Smooth muscle cell (in vitro differentiated cells): ENCODE data around the gene ACAP1. TPM values are rescaled to one million over a fixed set of nuclear protein-coding genes. Genes with fewer than 3 reads are reported as not detected.

Source experiments
- DNase-seq: peaks from one replicate; lab custom pipeline; 2025; ENCODE audit not compliant: unreplicated experiment; lab: John Stamatoyannopoulos, UW
- H2AFZ ChIP-seq: fragments of 200-600 bp; sonication (generic); 2 replicates; pipeline ENCODE4 v1.6.0; 2016; ENCODE audit warnings: antibody characterized with exemption, low read depth, mild to moderate bottlenecking
- H3F3A ChIP-seq: fragments of 200-600 bp; sonication (generic); 2 replicates; pipeline ENCODE4 v1.6.0; 2017; ENCODE audit warnings: antibody characterized with exemption, low read depth
- H3K27ac ChIP-seq: fragments of 200-600 bp; sonication (generic); 2 replicates; pipeline ENCODE4 v1.5.1; 2016; ENCODE audit warnings: low read depth, mild to moderate bottlenecking
- H3K27me3 ChIP-seq: fragments of 200-600 bp; sonication (generic); 2 replicates; pipeline ENCODE4 v1.6.1; 2016; ENCODE audit warnings: low read depth, mild to moderate bottlenecking
- H3K36me3 ChIP-seq: fragments of 200-600 bp; sonication (generic); 2 replicates; pipeline ENCODE4 v1.5.1; 2016; ENCODE audit warnings: low read depth
- H3K4me1 ChIP-seq: fragments of 200-600 bp; sonication (generic); 2 replicates; pipeline ENCODE4 v1.5.1; 2016; ENCODE audit warnings: low read depth
- H3K4me2 ChIP-seq: fragments of 200-600 bp; sonication (generic); 2 replicates; pipeline ENCODE4 v1.6.0; 2016; ENCODE audit warnings: mild to moderate bottlenecking
- H3K4me3 ChIP-seq: fragments of 200-600 bp; sonication (generic); 2 replicates; pipeline ENCODE4 v1.5.1; 2016; ENCODE audit warnings: mild to moderate bottlenecking
- H3K79me2 ChIP-seq: fragments of 200-600 bp; sonication (generic); 2 replicates; pipeline ENCODE4 v1.6.0; 2016; ENCODE audit warnings: low read depth, mild to moderate bottlenecking
- H3K9ac ChIP-seq: fragments of 200-600 bp; sonication (generic); 2 replicates; pipeline ENCODE4 v1.6.0; 2016; ENCODE audit warnings: low read depth
- H3K9me3 ChIP-seq: fragments of 200-600 bp; sonication (generic); replicated peaks from 2 replicates; pipeline ENCODE4 v1.5.1; 2016; ENCODE audit warnings: low read depth
- H4K20me1 ChIP-seq: fragments of 200-600 bp; sonication (generic); 2 replicates; pipeline ENCODE4 v1.6.0; 2016; ENCODE audit warnings: low read depth
- CTCF ChIP-seq: fragments of 200-600 bp; sonication (generic); IDR thresholded peaks from 2 replicates; pipeline ENCODE4 v1.5.1; 2017; ENCODE audit warnings: borderline replicate concordance, mild to moderate bottlenecking, antibody characterized with exemption; ENCODE audit not compliant: insufficient read depth, poor library complexity, severe bottlenecking
- WGBS: methylation state at CpG from one replicate; pipeline ENCODE4 v1.1.7; 2016; ENCODE audit warnings: low lambda C conversion rate; 5-methylcytosine and 5-hydroxymethylcytosine counted together
- polyA plus RNA-seq: library from polyadenylated mRNA; unstranded; fragments of >200 nt; fragmentation: Nextera tagmentation; extraction: Ambion mirVana; gene quantifications from 2 replicates; pipeline ENCODE4 v1.2.1, GENCODE V29; 2016
- small RNA-seq: library from RNA; depleted of rRNA; stranded (forward); fragments of <200 nt; gene quantifications from one replicate; pipeline ENCODE3, GENCODE V24; 2014
- total RNA-seq: library from RNA; depleted of rRNA; stranded (reverse); fragments of >200 nt; gene quantifications from 2 replicates; pipeline ENCODE4 v1.2.3, GENCODE V29; 2014

The ACAP1 gene
- total and polyA plus RNA-seq, 2 experiments from 2014 or later = 15.2 to 31.6 TPM

DNA sequence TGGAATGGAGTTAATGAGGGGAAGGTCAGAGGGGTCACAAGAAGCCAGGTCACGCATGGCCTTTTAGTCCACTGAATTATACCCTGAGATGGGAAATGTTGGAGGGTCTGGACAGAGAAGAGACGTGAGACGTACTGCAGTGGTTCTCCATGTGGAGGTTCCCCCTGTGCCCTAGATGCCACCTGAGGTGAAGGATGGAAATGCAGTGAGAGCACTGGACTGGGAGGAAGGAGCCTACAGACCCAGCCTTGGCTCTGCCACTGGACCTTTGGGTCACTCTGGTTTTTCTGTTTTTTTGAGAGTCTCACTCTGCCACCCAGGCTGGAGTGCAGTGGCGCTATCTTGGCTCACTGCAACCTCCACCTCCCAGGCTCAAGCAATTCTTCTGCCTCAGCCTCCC is 59.8 kb downstream of the ACAP1 start:
- Histone ChIP-seq H3K27me3 (no peaks in the 10 kb centered on the region), H2AFZ (no peak overlapping the region), H4K20me1 (peaks cover 3% of the 10 kb centered on the region), H3K9ac (no peak overlapping the region), H3K4me3 (no peak overlapping the region), H3K27ac (no peak overlapping the region), H3K36me3 (no peaks in the 10 kb centered on the region), H3K4me2 (no peak overlapping the region), H3K9me3 (no peaks in the 10 kb centered on the region), H3K4me1 (peaks cover 9% of the 10 kb centered on the region), H3F3A (peaks cover 4% of the 10 kb centered on the region), H3K79me2 (no peaks in the 10 kb centered on the region)
- TF ChIP-seq CTCF = no peak
- DNase-seq = no peak
- WGBS = 96% methylated on average over 4 of the region's 4 CpGs

DNA sequence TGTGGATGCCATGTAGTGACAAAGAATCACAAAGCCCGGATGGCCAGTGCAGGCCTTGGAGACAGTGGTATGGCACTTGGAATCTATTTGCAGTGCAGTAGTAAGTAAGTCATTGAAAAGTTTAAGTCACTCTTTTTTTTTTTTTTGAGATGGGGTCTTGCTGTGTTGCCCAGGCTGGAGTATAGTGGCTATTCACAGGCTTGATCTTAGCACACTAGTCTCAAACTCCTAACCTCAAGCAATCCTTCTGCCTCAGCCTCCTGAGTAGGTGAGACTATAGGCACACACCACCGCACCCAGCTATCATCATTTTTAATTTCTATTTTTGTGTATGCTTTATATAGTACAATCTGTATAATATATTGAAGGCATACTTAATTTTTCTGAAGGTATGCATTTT is 62.3 kb downstream of the ACAP1 start:
- TF ChIP-seq CTCF = no peak
- H3K27me3 ChIP-seq = no peaks in the 10 kb centered on the region
- no peak overlapping the region for H3K4me2 ChIP-seq
- peaks cover 12% of the 10 kb centered on the region for H3K79me2 ChIP-seq
- no peak overlapping the region for H2AFZ ChIP-seq
- peaks cover 8% of the 10 kb centered on the region for H3F3A ChIP-seq
- DNase-seq = no peak
- no peaks in the 10 kb centered on the region for H3K9me3 ChIP-seq
- no peak overlapping the region for H3K4me3 ChIP-seq
- H3K9ac ChIP-seq = no peak overlapping the region
- H4K20me1 ChIP-seq = no peaks in the 10 kb centered on the region
- no peak overlapping the region for H3K27ac ChIP-seq
- WGBS = 89% methylated on average over 2 of the region's 2 CpGs
- H3K36me3 ChIP-seq = no peaks in the 10 kb centered on the region
- H3K4me1 ChIP-seq = peaks cover 13% of the 10 kb centered on the region

Small RNA genes within 50 kb of the gene (small RNA-seq; reads per million reads assigned to genes)
- gene AC026954.2 = not detected

Other genes starting within 250 kb of the ACAP1 start
Only the 30 nearest of the 35 such genes appear.
- 1.2 and 3.6 TPM in 2 replicates for gene ASGR1, start 157.2 kb upstream of the ACAP1 start, total RNA-seq
- 4.2 and 11.0 TPM in 2 replicates for gene ASGR1, start 157.2 kb upstream of the ACAP1 start, polyA plus RNA-seq
- gene DLG4, start 116.7 kb upstream of the ACAP1 start, total RNA-seq = 9.4 and 12.3 TPM in 2 replicates
- gene DLG4, start 116.7 kb upstream of the ACAP1 start, polyA plus RNA-seq = 2.3 and 4.2 TPM in 2 replicates
- gene ACADVL, start 116.6 kb upstream of the ACAP1 start, total RNA-seq = 136 and 185 TPM in 2 replicates
- 331 and 541 TPM in 2 replicates for gene ACADVL, start 116.6 kb upstream of the ACAP1 start, polyA plus RNA-seq
- 26.1 and 31.8 TPM in 2 replicates for gene DVL2, start 102.0 kb upstream of the ACAP1 start, total RNA-seq
- 46.7 and 49.6 TPM in 2 replicates for gene DVL2, start 102.0 kb upstream of the ACAP1 start, polyA plus RNA-seq
- 41.6 and 48.5 TPM in 2 replicates for gene PHF23, start 97.1 kb upstream of the ACAP1 start, total RNA-seq
- gene PHF23, start 97.1 kb upstream of the ACAP1 start, polyA plus RNA-seq = 33.8 and 46.5 TPM in 2 replicates
- gene GABARAP, start 94.1 kb upstream of the ACAP1 start, total RNA-seq = 305 and 363 TPM in 2 replicates
- 725 and 735 TPM in 2 replicates for gene GABARAP, start 94.1 kb upstream of the ACAP1 start, polyA plus RNA-seq
- 46.3 and 57.5 TPM in 2 replicates for gene CTDNEP1, start 84.8 kb upstream of the ACAP1 start, total RNA-seq
- 88.4 and 96.2 TPM in 2 replicates for gene CTDNEP1, start 84.8 kb upstream of the ACAP1 start, polyA plus RNA-seq
- 17.3 and 18.7 TPM in 2 replicates for gene ELP5, start 84.3 kb upstream of the ACAP1 start, total RNA-seq
- 41.3 and 42.4 TPM in 2 replicates for gene ELP5, start 84.3 kb upstream of the ACAP1 start, polyA plus RNA-seq
- 26.7 and 33.7 TPM in 2 replicates for gene CLDN7, start 74.1 kb upstream of the ACAP1 start, total RNA-seq
- gene CLDN7, start 74.1 kb upstream of the ACAP1 start, polyA plus RNA-seq = 25.2 and 102 TPM in 2 replicates
- gene SLC2A4, start 54.8 kb upstream of the ACAP1 start, total RNA-seq = 0.18 TPM in 1 of 2 replicates, not detected in the other
- gene SLC2A4, start 54.8 kb upstream of the ACAP1 start, polyA plus RNA-seq = 0.11 TPM in 1 of 2 replicates, not detected in the other
- gene YBX2, start 41.9 kb upstream of the ACAP1 start, total RNA-seq = 0.09 and 1.3 TPM in 2 replicates
- 0.58 and 1.1 TPM in 2 replicates for gene YBX2, start 41.9 kb upstream of the ACAP1 start, polyA plus RNA-seq
- 260 and 323 TPM in 2 replicates for gene EIF5A, start 28.9 kb upstream of the ACAP1 start, total RNA-seq
- 797 and 860 TPM in 2 replicates for gene EIF5A, start 28.9 kb upstream of the ACAP1 start, polyA plus RNA-seq
- 35.2 and 40.3 TPM in 2 replicates for gene GPS2, start 21.2 kb upstream of the ACAP1 start, total RNA-seq
- gene GPS2, start 21.2 kb upstream of the ACAP1 start, polyA plus RNA-seq = 77.0 and 95.5 TPM in 2 replicates
- 8.6 and 23.8 TPM in 2 replicates for gene NEURL4, start 7.2 kb upstream of the ACAP1 start, total RNA-seq
- 5.1 and 9.2 TPM in 2 replicates for gene NEURL4, start 7.2 kb upstream of the ACAP1 start, polyA plus RNA-seq
- gene KCTD11, start 15.6 kb downstream of the ACAP1 start, total RNA-seq = 34.7 and 37.2 TPM in 2 replicates
- 33.8 and 52.3 TPM in 2 replicates for gene KCTD11, start 15.6 kb downstream of the ACAP1 start, polyA plus RNA-seq
- 0.49 TPM in 1 of 2 replicates, not detected in the other for gene TMEM95, start 18.6 kb downstream of the ACAP1 start, total RNA-seq
- gene TMEM95, start 18.6 kb downstream of the ACAP1 start, polyA plus RNA-seq = 0.34 TPM in 1 of 2 replicates, not detected in the other
- 4.5 and 6.3 TPM in 2 replicates for gene TNK1, start 44.6 kb downstream of the ACAP1 start, total RNA-seq
- gene TNK1, start 44.6 kb downstream of the ACAP1 start, polyA plus RNA-seq = 3.6 and 13.5 TPM in 2 replicates
- gene PLSCR3, start 58.0 kb downstream of the ACAP1 start, total RNA-seq = 29.3 and 34.7 TPM in 2 replicates
- gene PLSCR3, start 58.0 kb downstream of the ACAP1 start, polyA plus RNA-seq = 110 and 122 TPM in 2 replicates
- 75.6 and 133 TPM in 2 replicates for gene TMEM256, start 67.6 kb downstream of the ACAP1 start, total RNA-seq
- 87.9 and 90.6 TPM in 2 replicates for gene TMEM256, start 67.6 kb downstream of the ACAP1 start, polyA plus RNA-seq
- 15.1 and 20.9 TPM in 2 replicates for gene NLGN2, start 71.3 kb downstream of the ACAP1 start, total RNA-seq
- gene NLGN2, start 71.3 kb downstream of the ACAP1 start, polyA plus RNA-seq = 10.8 and 11.9 TPM in 2 replicates
- not detected in 2 replicates for gene SPEM1, start 83.8 kb downstream of the ACAP1 start, total RNA-seq
- not detected in 2 replicates for gene SPEM1, start 83.8 kb downstream of the ACAP1 start, polyA plus RNA-seq
- 0.22 TPM in 1 of 2 replicates, not detected in the other for gene SPEM2, start 89.1 kb downstream of the ACAP1 start, total RNA-seq
- gene SPEM2, start 89.1 kb downstream of the ACAP1 start, polyA plus RNA-seq = 0.56 and 1.0 TPM in 2 replicates
- not detected in 2 replicates for gene SPEM3, start 92.3 kb downstream of the ACAP1 start, total RNA-seq
- gene SPEM3, start 92.3 kb downstream of the ACAP1 start, polyA plus RNA-seq = 0.14 TPM in 1 of 2 replicates, not detected in the other
- 7.3 and 10.0 TPM in 2 replicates for gene TMEM102, start 98.9 kb downstream of the ACAP1 start, total RNA-seq
- 10.5 and 11.9 TPM in 2 replicates for gene TMEM102, start 98.9 kb downstream of the ACAP1 start, polyA plus RNA-seq
- 21.3 and 28.5 TPM in 2 replicates for gene FGF11, start 103.0 kb downstream of the ACAP1 start, total RNA-seq
- 13.9 and 30.9 TPM in 2 replicates for gene FGF11, start 103.0 kb downstream of the ACAP1 start, polyA plus RNA-seq
- gene CHRNB1, start 108.5 kb downstream of the ACAP1 start, total RNA-seq = 8.9 and 12.2 TPM in 2 replicates
- gene CHRNB1, start 108.5 kb downstream of the ACAP1 start, polyA plus RNA-seq = 19.0 and 22.5 TPM in 2 replicates
- 24.2 and 25.6 TPM in 2 replicates for gene ZBTB4, start 143.1 kb downstream of the ACAP1 start, total RNA-seq
- gene ZBTB4, start 143.1 kb downstream of the ACAP1 start, polyA plus RNA-seq = 22.8 and 26.9 TPM in 2 replicates
- gene SLC35G6, start 144.9 kb downstream of the ACAP1 start, total RNA-seq = not detected in 2 replicates
- gene SLC35G6, start 144.9 kb downstream of the ACAP1 start, polyA plus RNA-seq = 0.51 TPM in 1 of 2 replicates, not detected in the other
- gene POLR2A, start 147.8 kb downstream of the ACAP1 start, total RNA-seq = 72.0 and 76.0 TPM in 2 replicates
- gene POLR2A, start 147.8 kb downstream of the ACAP1 start, polyA plus RNA-seq = 80.2 and 123 TPM in 2 replicates
- gene TNFSF12, start 212.5 kb downstream of the ACAP1 start, total RNA-seq = 5.9 and 6.2 TPM in 2 replicates
- 13.6 and 16.1 TPM in 2 replicates for gene TNFSF12, start 212.5 kb downstream of the ACAP1 start, polyA plus RNA-seq